Activated naive CD8-positive, alpha-beta T cell treated with anti-CD3 and anti-CD28 coated beads for 36 hours (primary cell): ENCODE measurements around the gene CTNNA2. TPM values are rescaled to one million over a fixed set of nuclear protein-coding genes. Genes with fewer than 3 reads are reported as not detected.

Experiments
- DNase-seq: peaks from one replicate; pipeline ENCODE4 v3.0.0; 2021
- H3K27ac Mint-ChIP-seq: one replicate; pipeline ENCODE4 v1.8.0; 2022; ENCODE audit warnings: mild to moderate bottlenecking, moderate library complexity, mixed read lengths
- H3K27me3 Mint-ChIP-seq: one replicate; pipeline ENCODE4 v1.8.0; 2022; ENCODE audit warnings: mild to moderate bottlenecking, mixed read lengths
- H3K36me3 Mint-ChIP-seq: one replicate; pipeline ENCODE4 v1.8.0; 2021; ENCODE audit warnings: mild to moderate bottlenecking, mixed read lengths
- H3K4me1 Mint-ChIP-seq: one replicate; pipeline ENCODE4 v1.8.0; 2021; ENCODE audit warnings: mixed read lengths
- H3K4me3 Mint-ChIP-seq: one replicate; pipeline ENCODE4 v1.8.0; 2022; ENCODE audit warnings: mild to moderate bottlenecking, moderate library complexity, mixed read lengths
- H3K9me3 Mint-ChIP-seq: one replicate; pipeline ENCODE4 v1.8.0; 2022; ENCODE audit warnings: mixed read lengths
- total RNA-seq, 2 experiments: library from RNA; stranded (reverse); gene quantifications; one replicate each; pipeline ENCODE4 v1.2.3, GENCODE V29; 2021

The CTNNA2 gene
- total RNA-seq: not detected

GRCh38 chr2:79512442-79513401 lies at the start of gene CTNNA2:
TSS of gene CTNNA2 (plus strand) at chr2:79513051.
- Mint-ChIP-seq H3K27ac (no peak within 1 kb of the TSS), H3K9me3 (peaks cover 11% of the 10 kb centered on the region), H3K36me3 (peaks cover 6% of the 10 kb centered on the region), H3K4me3 (peak within 1 kb of the TSS; percentile 32), H3K4me1 (no peaks in the 10 kb centered on the region), H3K27me3 (peaks cover 35% of the 10 kb centered on the region)
- DNase-seq: peak; percentile 52

- H3K27me3 Mint-ChIP-seq: no peaks in the 10 kb centered on the region
- H3K4me3 Mint-ChIP-seq: no peak overlapping the region
- H3K4me1 Mint-ChIP-seq: no peaks in the 10 kb centered on the region
- no peak for DNase-seq
- no peak overlapping the region for H3K27ac Mint-ChIP-seq
- no peaks in the 10 kb centered on the region for H3K36me3 Mint-ChIP-seq
- peaks cover 2% of the 10 kb centered on the region for H3K9me3 Mint-ChIP-seq
These were observed 25.5 kb upstream of the CTNNA2 start for GRCh38 chr2:79487399-79487798.

- H3K4me1 Mint-ChIP-seq: no peaks in the 10 kb centered on the region
- no peak overlapping the region for H3K4me3 Mint-ChIP-seq
- H3K36me3 Mint-ChIP-seq: peaks cover 6% of the 10 kb centered on the region
- H3K9me3 Mint-ChIP-seq: peaks cover 11% of the 10 kb centered on the region
- DNase-seq: peak; percentile 1
- H3K27me3 Mint-ChIP-seq: peaks cover 35% of the 10 kb centered on the region
- H3K27ac Mint-ChIP-seq: no peak overlapping the region
These were observed 1.4 kb upstream of the CTNNA2 start for GRCh38 chr2:79511320-79511951.

- Mint-ChIP-seq H3K27ac (no peak overlapping the region), H3K9me3 (peaks cover 11% of the 10 kb centered on the region)
These were observed 860 bp downstream of the CTNNA2 start for GRCh38 chr2:79513711-79514110.

GRCh38 chr2:79529636-79530035 lies 16.8 kb downstream of the CTNNA2 start:
- H3K27me3 Mint-ChIP-seq: no peaks in the 10 kb centered on the region
- H3K27ac Mint-ChIP-seq: no peak overlapping the region
- H3K36me3 Mint-ChIP-seq: no peaks in the 10 kb centered on the region
- no peak overlapping the region for H3K4me3 Mint-ChIP-seq
- H3K9me3 Mint-ChIP-seq: peaks cover 8% of the 10 kb centered on the region
- H3K4me1 Mint-ChIP-seq: no peaks in the 10 kb centered on the region
- DNase-seq: no peak

More at GRCh38 chr2:79513711-79514110, 860 bp downstream of the CTNNA2 start:
- DNase-seq: no peak
- H3K36me3 Mint-ChIP-seq: peaks cover 6% of the 10 kb centered on the region
- no peak overlapping the region for H3K4me3 Mint-ChIP-seq
- no peaks in the 10 kb centered on the region for H3K4me1 Mint-ChIP-seq
- H3K27me3 Mint-ChIP-seq: peaks cover 35% of the 10 kb centered on the region

- H3K36me3 Mint-ChIP-seq: no peaks in the 10 kb centered on the region
- no peaks in the 10 kb centered on the region for H3K4me1 Mint-ChIP-seq
- no peak for DNase-seq
- H3K9me3 Mint-ChIP-seq: peaks cover 8% of the 10 kb centered on the region
- no peak overlapping the region for H3K27ac Mint-ChIP-seq
- H3K4me3 Mint-ChIP-seq: no peak overlapping the region
- no peaks in the 10 kb centered on the region for H3K27me3 Mint-ChIP-seq
These were observed 17.6 kb downstream of the CTNNA2 start for GRCh38 chr2:79530443-79530842.

- Mint-ChIP-seq H3K4me1 (no peaks in the 10 kb centered on the region), H3K9me3 (peaks cover 34% of the 10 kb centered on the region), H3K36me3 (no peaks in the 10 kb centered on the region), H3K4me3 (no peak overlapping the region), H3K27ac (no peak overlapping the region), H3K27me3 (no peaks in the 10 kb centered on the region)
- no peak for DNase-seq
These were observed 34.7 kb downstream of the CTNNA2 start for GRCh38 chr2:79547568-79547967.

- no peak overlapping the region for H3K27ac Mint-ChIP-seq
- H3K36me3 Mint-ChIP-seq: no peaks in the 10 kb centered on the region
- H3K9me3 Mint-ChIP-seq: peaks cover 29% of the 10 kb centered on the region
- no peak overlapping the region for H3K4me3 Mint-ChIP-seq
- DNase-seq: no peak
- no peaks in the 10 kb centered on the region for H3K4me1 Mint-ChIP-seq
- H3K27me3 Mint-ChIP-seq: no peaks in the 10 kb centered on the region
These were observed 39.8 kb downstream of the CTNNA2 start for GRCh38 chr2:79552653-79553052.

GRCh38 chr2:79554899-79555298 lies 42.0 kb downstream of the CTNNA2 start:
- H3K4me1 Mint-ChIP-seq: no peaks in the 10 kb centered on the region
- no peaks in the 10 kb centered on the region for H3K27me3 Mint-ChIP-seq
- H3K9me3 Mint-ChIP-seq: peaks cover 17% of the 10 kb centered on the region
- H3K27ac Mint-ChIP-seq: no peak overlapping the region
- no peak overlapping the region for H3K4me3 Mint-ChIP-seq
- H3K36me3 Mint-ChIP-seq: no peaks in the 10 kb centered on the region
- no peak for DNase-seq

- H3K9me3 Mint-ChIP-seq: peaks cover 9% of the 10 kb centered on the region
- H3K4me3 Mint-ChIP-seq: no peak overlapping the region
- DNase-seq: no peak
- no peaks in the 10 kb centered on the region for H3K4me1 Mint-ChIP-seq
- no peaks in the 10 kb centered on the region for H3K36me3 Mint-ChIP-seq
- H3K27ac Mint-ChIP-seq: no peak overlapping the region
- no peaks in the 10 kb centered on the region for H3K27me3 Mint-ChIP-seq
These were observed 51.2 kb downstream of the CTNNA2 start for GRCh38 chr2:79564065-79564464.

GRCh38 chr2:79569048-79569447 lies 56.2 kb downstream of the CTNNA2 start:
- no peaks in the 10 kb centered on the region for H3K36me3 Mint-ChIP-seq
- no peaks in the 10 kb centered on the region for H3K4me1 Mint-ChIP-seq
- no peak overlapping the region for H3K4me3 Mint-ChIP-seq
- peaks cover 8% of the 10 kb centered on the region for H3K9me3 Mint-ChIP-seq
- no peak overlapping the region for H3K27ac Mint-ChIP-seq
- H3K27me3 Mint-ChIP-seq: no peaks in the 10 kb centered on the region
- no peak for DNase-seq

- H3K27me3 Mint-ChIP-seq: no peaks in the 10 kb centered on the region
These were observed 61.2 kb downstream of the CTNNA2 start for GRCh38 chr2:79573895-79574674.

GRCh38 chr2:79576451-79576850 lies 63.6 kb downstream of the CTNNA2 start:
- H3K27me3 Mint-ChIP-seq: no peaks in the 10 kb centered on the region
- H3K4me1 Mint-ChIP-seq: no peaks in the 10 kb centered on the region

More at GRCh38 chr2:79573895-79574674, 61.2 kb downstream of the CTNNA2 start:
- H3K4me1 Mint-ChIP-seq: no peaks in the 10 kb centered on the region
- H3K9me3 Mint-ChIP-seq: peaks cover 1% of the 10 kb centered on the region
- H3K27ac Mint-ChIP-seq: no peak overlapping the region
- H3K4me3 Mint-ChIP-seq: no peak overlapping the region
- no peak for DNase-seq
- no peaks in the 10 kb centered on the region for H3K36me3 Mint-ChIP-seq

GRCh38 chr2:79578952-79579351 lies 66.1 kb downstream of the CTNNA2 start:
- H3K27me3 Mint-ChIP-seq: no peaks in the 10 kb centered on the region
- H3K4me3 Mint-ChIP-seq: no peak overlapping the region
- H3K9me3 Mint-ChIP-seq: no peaks in the 10 kb centered on the region
- DNase-seq: no peak
- H3K36me3 Mint-ChIP-seq: no peaks in the 10 kb centered on the region
- no peak overlapping the region for H3K27ac Mint-ChIP-seq
- no peaks in the 10 kb centered on the region for H3K4me1 Mint-ChIP-seq

More at GRCh38 chr2:79576451-79576850, 63.6 kb downstream of the CTNNA2 start:
- Mint-ChIP-seq H3K9me3 (peaks cover 1% of the 10 kb centered on the region), H3K36me3 (no peaks in the 10 kb centered on the region), H3K4me3 (no peak overlapping the region), H3K27ac (no peak overlapping the region)
- DNase-seq: no peak

GRCh38 chr2:79580175-79580574 lies 67.3 kb downstream of the CTNNA2 start:
- H3K9me3 Mint-ChIP-seq: no peaks in the 10 kb centered on the region
- no peaks in the 10 kb centered on the region for H3K36me3 Mint-ChIP-seq
- no peak overlapping the region for H3K4me3 Mint-ChIP-seq
- no peak for DNase-seq
- no peaks in the 10 kb centered on the region for H3K4me1 Mint-ChIP-seq
- H3K27me3 Mint-ChIP-seq: no peaks in the 10 kb centered on the region
- no peak overlapping the region for H3K27ac Mint-ChIP-seq
